GM12891 (cell line): ENCODE data around the gene GMPR.
"Not testable (repeated sequence)": the region's sequence is repeated elsewhere in the genome, so short reads cannot be mapped to it uniquely, and the experiment has no call there.

ENCODE experiments used
- DNase-seq: peaks from one replicate; pipeline ENCODE4 v3.0.0; 2011; ENCODE audit warnings: low spot score; ENCODE audit not compliant: insufficient read length
- FAIRE-seq: peaks from 2 replicates; lab custom pipeline; 2011; peaks lifted over from hg19 to GRCh38; lab: Jason Lieb, UNC
- PAX5 ChIP-seq: IDR thresholded peaks from 2 replicates; pipeline ENCODE4 v1.6.1; 2011; ENCODE audit warnings: low read length, moderate library complexity, mild to moderate bottlenecking; ENCODE audit not compliant: insufficient read depth, severe bottlenecking
- POLR2A ChIP-seq: IDR thresholded peaks from 2 replicates; pipeline ENCODE4 v1.6.1; 2011; ENCODE audit warnings: low read depth, low read length, control low read depth
- POLR2AphosphoS5 ChIP-seq: IDR thresholded peaks from 2 replicates; pipeline ENCODE4 v1.6.1; 2011; ENCODE audit warnings: low read depth, low read length, control low read depth
- POU2F2 ChIP-seq: IDR thresholded peaks from 2 replicates; pipeline ENCODE4 v1.6.1; 2011; ENCODE audit warnings: low read depth, mild to moderate bottlenecking, control low read depth, low read length, moderate library complexity
- SPI1 ChIP-seq: IDR thresholded peaks from 2 replicates; pipeline ENCODE4 v1.6.1; 2011; ENCODE audit warnings: low read depth, low read length, control low read depth
- TAF1 ChIP-seq: IDR thresholded peaks from 2 replicates; pipeline ENCODE4 v1.6.1; 2011; ENCODE audit warnings: low read depth, low read length, control low read depth

GMPR gene

GRCh38 chr6:16205377-16206144, 32.8 kb upstream of the GMPR start:
- DNase-seq (no peak), FAIRE-seq (peak; percentile 93)
- TF ChIP-seq POU2F2, result no peak
- TF ChIP-seq PAX5, result peak; percentile 60

- DNase-seq (no peak), FAIRE-seq (peak; percentile 81)
- TF ChIP-seq POLR2AphosphoS5, result no peak
- 0 out of 2 replicates have a peak, but pooled peaks have one; percentile 22 for TF ChIP-seq SPI1
- TF ChIP-seq TAF1, result no peak
- TF ChIP-seq PAX5, result no peak
- no peak for TF ChIP-seq POU2F2
- no peak for TF ChIP-seq POLR2A
Measured at GRCh38 chr6:16206595-16207037, 31.8 kb upstream of the GMPR start.

GRCh38 chr6:16208989-16209388, 29.4 kb upstream of the GMPR start:
- TF ChIP-seq TAF1, result no peak
- no peak for TF ChIP-seq PAX5
- TF ChIP-seq POLR2A, result no peak
- TF ChIP-seq POU2F2, result no peak
- TF ChIP-seq SPI1, result no peak
- TF ChIP-seq POLR2AphosphoS5, result no peak
- DNase-seq (no peak), FAIRE-seq (no peak)

GRCh38 chr6:16209539-16209938, 28.8 kb upstream of the GMPR start:
- TF ChIP-seq POU2F2 (no peak), SPI1 (no peak), POLR2AphosphoS5 (no peak), PAX5 (no peak), TAF1 (no peak), POLR2A (no peak)
- FAIRE-seq (no peak), DNase-seq (no peak)

- TF ChIP-seq POU2F2 (no peak), SPI1 (no peak), POLR2A (no peak), TAF1 (no peak), POLR2AphosphoS5 (no peak), PAX5 (no peak)
- no peak for FAIRE-seq
- no peak for DNase-seq
Measured at GRCh38 chr6:16212276-16212675, 26.1 kb upstream of the GMPR start.

- DNase-seq, result no peak
- TF ChIP-seq POU2F2, result no peak
- no peak for TF ChIP-seq SPI1
- no peak for TF ChIP-seq POLR2AphosphoS5
- no peak for FAIRE-seq
Measured at GRCh38 chr6:16216501-16217155, 21.8 kb upstream of the GMPR start.

GRCh38 chr6:16217156-16217721, 21.1 kb upstream of the GMPR start:
- FAIRE-seq, result no peak

GRCh38 chr6:16222826-16223225, 15.6 kb upstream of the GMPR start:
- DNase-seq (no peak), FAIRE-seq (peak; percentile 28)
- TF ChIP-seq SPI1 (no peak), POU2F2 (no peak), POLR2A (no peak), TAF1 (no peak), PAX5 (no peak), POLR2AphosphoS5 (no peak)

More at GRCh38 chr6:16217156-16217721, 21.1 kb upstream of the GMPR start:
- DNase-seq, result no peak
- TF ChIP-seq SPI1 (no peak), POU2F2 (no peak), TAF1 (no peak), POLR2A (no peak), POLR2AphosphoS5 (no peak), PAX5 (no peak)

- no peak for TF ChIP-seq PAX5
- TF ChIP-seq POLR2A, result no peak
- no peak for TF ChIP-seq SPI1
- TF ChIP-seq TAF1, result no peak
- TF ChIP-seq POU2F2, result no peak
- TF ChIP-seq POLR2AphosphoS5, result no peak
- DNase-seq, result no peak
- no peak for FAIRE-seq
Measured at GRCh38 chr6:16223362-16223761, 15.0 kb upstream of the GMPR start.

- peak; percentile 40 for FAIRE-seq
- TF ChIP-seq POLR2AphosphoS5 (no peak), POU2F2 (no peak), SPI1 (peak; percentile 24; the same call in 1 of the 2 replicates), TAF1 (no peak), POLR2A (no peak), PAX5 (no peak)
- no peak for DNase-seq
Measured at GRCh38 chr6:16224409-16224808, 14.0 kb upstream of the GMPR start.

- FAIRE-seq, DNase-seq: not testable (repeated sequence)
Measured at GRCh38 chr6:16225062-16225731, 13.2 kb upstream of the GMPR start.

- DNase-seq, result not testable (repeated sequence)
- peak; percentile 5 for FAIRE-seq
Measured at GRCh38 chr6:16226117-16227047, 12.0 kb upstream of the GMPR start.
